ENCODE data around the gene DCST2.

Gene DCST2

DNA sequence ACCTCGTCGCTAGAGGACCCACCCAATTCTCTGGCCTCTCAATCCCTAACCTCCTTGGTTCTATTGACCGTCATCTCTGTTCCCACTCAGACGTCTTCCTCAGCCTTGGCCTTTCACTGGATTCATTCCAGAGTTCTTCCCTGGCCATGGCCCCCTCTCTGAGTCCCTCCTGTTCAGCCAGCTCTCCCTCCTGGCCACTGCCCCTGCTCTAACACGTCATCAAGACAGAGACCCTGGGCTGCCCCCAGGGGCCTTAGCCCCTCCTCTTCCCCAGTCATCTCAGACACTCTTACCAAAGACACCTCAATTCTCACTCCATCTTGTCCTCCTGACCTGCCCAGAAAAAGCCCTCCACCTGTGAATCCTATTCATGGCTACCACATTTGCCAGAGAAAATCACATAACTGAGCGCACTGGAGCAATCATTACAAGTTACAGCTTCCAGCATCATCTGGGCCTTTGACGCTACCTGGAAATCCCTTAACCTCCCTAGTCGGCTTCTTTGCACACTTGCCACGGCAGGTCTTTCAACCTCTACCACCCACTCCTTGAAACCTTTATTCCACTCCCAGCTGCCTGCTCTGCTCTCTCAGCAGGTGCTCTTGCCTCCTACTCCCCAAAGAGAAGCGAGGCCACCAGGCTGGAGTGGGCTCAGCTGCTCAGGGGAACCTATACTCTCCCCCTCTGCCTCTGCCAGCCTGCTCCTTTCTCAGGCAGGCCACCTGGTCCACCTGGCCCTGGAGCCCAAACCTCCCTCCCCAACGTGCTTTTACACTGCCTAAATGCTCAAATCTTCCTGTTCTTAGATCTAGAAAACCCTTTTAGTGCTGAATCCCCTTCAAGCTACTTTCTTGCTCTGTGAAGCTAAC, 14.0 kb downstream of the DCST2 start:
- TF ChIP-seq CTCF (IDR thresholded peaks at IDR 0.05; ENCODE audit: control insufficient read depth, insufficient read depth, low read depth, low read length, missing control alignments), result no peak
- DNase-seq (ENCODE audit: low read depth), result no peak
- no peak overlapping the region for H3K4me3 ChIP-seq (ENCODE audit: control insufficient read depth, low read depth, low read length)

- H3K4me3 ChIP-seq (ENCODE audit: control insufficient read depth, low read depth, low read length), result no peak overlapping the region
- no peak for DNase-seq (ENCODE audit: low read depth)
- TF ChIP-seq CTCF (IDR thresholded peaks at IDR 0.05; ENCODE audit: control insufficient read depth, insufficient read depth, low read depth, low read length, missing control alignments), result no peak
These were observed 14.8 kb downstream of the DCST2 start for GRCh38 chr1:155018617-155019348.

- no peak overlapping the region for H3K4me3 ChIP-seq (ENCODE audit: control insufficient read depth, low read depth, low read length)
- no peak for DNase-seq (ENCODE audit: low read depth)
These were observed 15.7 kb downstream of the DCST2 start for GRCh38 chr1:155017946-155018316.

DNA sequence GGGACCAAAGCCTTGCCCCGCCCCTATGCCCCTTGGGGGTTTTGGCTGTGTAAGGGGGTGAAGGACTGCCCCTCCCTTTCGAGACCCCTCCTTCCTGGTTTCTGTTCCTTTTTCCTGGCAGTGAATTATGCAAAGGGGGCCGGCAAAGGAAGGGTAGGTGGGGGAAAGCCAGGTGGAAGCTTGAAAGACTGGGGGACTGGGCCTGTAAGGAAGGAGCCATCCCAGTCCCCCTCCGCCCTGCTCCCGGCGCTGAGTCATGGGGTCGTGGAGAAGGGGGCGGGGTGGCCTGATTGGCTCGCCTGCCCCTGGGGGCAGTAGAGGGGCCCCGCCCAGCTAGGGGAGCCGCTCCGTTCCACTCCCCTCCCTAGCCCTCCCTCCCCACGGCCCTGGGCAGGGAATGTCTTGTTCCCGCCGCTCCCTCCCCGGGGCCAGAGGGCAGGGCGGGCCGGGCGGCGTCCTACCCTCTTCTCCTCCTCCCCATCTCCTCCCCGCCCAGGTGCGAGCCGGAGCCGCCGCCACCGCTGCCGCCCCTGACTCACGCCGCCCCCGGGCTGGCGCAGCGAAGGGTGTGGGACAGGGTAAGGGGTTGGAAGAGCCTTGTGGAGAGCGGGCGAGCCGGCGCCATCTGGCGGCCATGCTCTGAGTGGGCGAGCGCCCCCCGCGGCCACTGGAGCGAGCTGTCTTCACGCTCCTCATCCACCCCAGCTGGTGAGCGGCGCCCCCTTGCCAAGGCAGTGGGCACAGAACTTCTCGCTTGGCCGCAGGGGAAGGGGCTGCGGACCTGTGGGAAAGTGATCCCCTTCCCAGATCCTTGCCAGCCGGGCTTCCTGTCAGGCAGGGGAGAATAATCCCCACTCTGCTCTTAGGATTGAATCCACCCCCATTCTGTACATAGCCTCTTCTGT, 16.3 kb downstream of the DCST2 start:
- DNase-seq (ENCODE audit: low read depth), result peak; percentile 35
- peak overlapping the region; percentile 26 for H3K4me3 ChIP-seq (ENCODE audit: control insufficient read depth, low read depth, low read length)
- peak; percentile 99 for TF ChIP-seq CTCF (IDR thresholded peaks at IDR 0.05; ENCODE audit: control insufficient read depth, insufficient read depth, low read depth, low read length, missing control alignments)

More at GRCh38 chr1:155017946-155018316, 15.7 kb downstream of the DCST2 start:
- TF ChIP-seq CTCF (IDR thresholded peaks at IDR 0.05; ENCODE audit: control insufficient read depth, insufficient read depth, low read depth, low read length, missing control alignments), result no peak

- no peak for TF ChIP-seq CTCF (IDR thresholded peaks at IDR 0.05; ENCODE audit: control insufficient read depth, insufficient read depth, low read depth, low read length, missing control alignments)
These were observed 17.2 kb downstream of the DCST2 start for GRCh38 chr1:155016231-155016831.

More at GRCh38 chr1:155016231-155016831, 17.2 kb downstream of the DCST2 start:
- DNase-seq (ENCODE audit: low read depth), result no peak
- H3K4me3 ChIP-seq (ENCODE audit: control insufficient read depth, low read depth, low read length), result no peak overlapping the region
